ENCODE measurements around the gene SAMHD1.
A peak's percentile ranks its signal among the peaks of the same experiment; 100 is the strongest.

The SAMHD1 gene

GRCh38 chr20:36871640-36872570, 79.6 kb downstream of the SAMHD1 start:
- DNase-seq: no peak

DNA sequence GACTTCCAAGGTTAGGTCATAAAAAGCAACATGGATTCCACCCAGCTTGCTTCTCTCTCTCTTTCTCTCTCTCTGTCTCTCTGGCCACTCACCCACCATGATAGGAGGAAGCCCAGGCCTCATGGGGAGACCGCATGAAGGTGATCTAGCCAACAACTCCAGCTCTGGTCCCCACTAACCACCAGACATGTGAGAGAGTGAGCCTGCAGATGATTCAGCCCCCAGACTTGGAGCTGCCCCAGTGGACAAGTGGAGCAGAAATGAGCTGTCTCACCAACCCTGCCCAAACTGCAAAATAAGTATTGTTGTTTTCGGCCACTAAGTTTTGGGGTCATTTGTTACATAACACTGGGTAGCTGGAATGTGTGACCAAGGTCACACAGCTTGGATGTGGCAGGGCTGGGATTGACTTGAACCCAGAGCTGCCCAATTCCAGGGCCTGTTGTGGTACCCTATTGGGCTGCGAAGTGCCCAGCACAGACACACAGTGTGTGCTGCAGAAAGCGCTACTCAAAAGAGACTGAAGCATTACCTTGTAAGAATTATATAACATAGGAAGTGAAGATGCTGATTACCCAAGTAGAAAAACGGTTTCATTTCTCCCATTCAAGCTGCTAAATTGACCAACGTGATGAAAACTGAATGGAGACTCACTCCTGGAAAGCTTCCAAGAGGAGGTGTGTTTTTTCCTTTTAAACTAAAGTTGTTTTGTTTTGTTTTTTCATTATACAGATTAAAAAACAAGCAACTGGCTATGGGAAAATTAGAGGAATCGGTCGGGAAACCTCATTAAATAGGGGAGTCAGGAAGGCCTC, 84.6 kb downstream of the SAMHD1 start:
- DNase-seq: no peak

GRCh38 chr20:36866164-36866563, 85.3 kb downstream of the SAMHD1 start:
- no peak for DNase-seq

DNA sequence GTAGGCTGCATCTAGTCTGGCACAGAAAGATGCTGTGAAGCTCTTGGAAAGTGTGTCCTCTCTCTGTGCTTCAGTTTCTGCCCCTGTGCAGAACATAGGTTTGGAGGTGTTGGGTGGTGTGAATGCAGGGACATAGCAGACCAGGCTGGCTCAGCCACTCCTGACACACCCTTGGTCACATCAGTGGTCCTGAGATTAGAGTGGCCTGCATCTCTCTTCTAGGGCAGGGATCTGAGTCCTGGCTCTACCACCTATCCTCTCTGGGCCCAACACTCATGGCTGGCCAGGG, 85.7 kb downstream of the SAMHD1 start:
- no peak for DNase-seq

DNA sequence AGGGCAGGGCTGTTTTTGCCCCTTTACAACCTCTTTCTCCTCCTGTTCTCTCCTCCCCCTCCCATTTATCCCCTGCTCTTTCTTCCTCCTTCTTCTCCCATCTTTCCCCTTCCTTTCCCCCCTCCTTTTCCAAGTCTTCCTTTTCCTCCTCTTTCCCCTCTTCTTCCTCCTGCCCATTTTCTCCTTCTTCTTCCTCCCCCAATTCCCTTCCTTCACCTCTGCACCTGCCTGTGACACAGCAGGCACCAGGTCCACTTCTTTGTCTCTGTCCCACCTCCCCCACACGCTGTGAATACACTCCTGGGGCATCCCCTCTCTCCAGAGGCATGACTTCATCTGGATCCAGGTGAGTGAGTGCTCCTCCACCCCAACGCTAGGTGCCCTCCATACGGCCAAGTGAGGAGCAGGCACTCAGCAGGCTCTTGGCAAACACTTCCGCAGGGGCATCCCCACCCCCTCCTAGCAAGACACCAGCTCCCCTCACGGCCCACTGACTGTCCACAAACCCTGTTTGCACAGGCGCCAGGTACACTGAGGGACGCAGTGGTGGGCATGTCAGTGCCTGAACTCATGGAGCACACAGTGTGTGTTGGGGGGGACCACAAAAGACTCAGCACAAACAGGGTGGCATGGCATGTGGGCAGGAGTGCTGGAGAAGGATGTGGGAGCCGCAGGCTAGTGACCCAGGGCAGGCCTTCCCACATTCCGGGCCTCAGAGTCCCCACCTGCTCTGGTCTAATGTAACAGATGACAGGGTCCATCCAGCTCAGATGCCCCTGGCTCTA, 86.2 kb downstream of the SAMHD1 start:
- DNase-seq: no peak

- DNase-seq: no peak
These were observed 88.4 kb downstream of the SAMHD1 start for GRCh38 chr20:36862857-36863668.

GRCh38 chr20:36861875-36862801, 89.4 kb downstream of the SAMHD1 start:
- no peak for DNase-seq

DNA sequence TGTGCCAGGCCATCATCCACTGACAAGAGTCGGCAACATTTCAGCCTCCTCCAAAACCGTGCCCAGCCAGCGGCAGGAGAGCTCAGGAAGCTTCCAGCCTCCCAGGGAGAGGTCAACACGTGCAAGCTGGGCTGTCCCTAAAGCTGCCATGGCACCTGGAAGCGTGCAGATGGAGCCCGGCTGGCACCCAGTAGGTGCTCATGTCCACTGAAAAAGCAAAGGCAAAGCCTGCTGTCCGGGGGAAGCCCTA, 90.0 kb downstream of the SAMHD1 start:
- DNase-seq: no peak

DNA sequence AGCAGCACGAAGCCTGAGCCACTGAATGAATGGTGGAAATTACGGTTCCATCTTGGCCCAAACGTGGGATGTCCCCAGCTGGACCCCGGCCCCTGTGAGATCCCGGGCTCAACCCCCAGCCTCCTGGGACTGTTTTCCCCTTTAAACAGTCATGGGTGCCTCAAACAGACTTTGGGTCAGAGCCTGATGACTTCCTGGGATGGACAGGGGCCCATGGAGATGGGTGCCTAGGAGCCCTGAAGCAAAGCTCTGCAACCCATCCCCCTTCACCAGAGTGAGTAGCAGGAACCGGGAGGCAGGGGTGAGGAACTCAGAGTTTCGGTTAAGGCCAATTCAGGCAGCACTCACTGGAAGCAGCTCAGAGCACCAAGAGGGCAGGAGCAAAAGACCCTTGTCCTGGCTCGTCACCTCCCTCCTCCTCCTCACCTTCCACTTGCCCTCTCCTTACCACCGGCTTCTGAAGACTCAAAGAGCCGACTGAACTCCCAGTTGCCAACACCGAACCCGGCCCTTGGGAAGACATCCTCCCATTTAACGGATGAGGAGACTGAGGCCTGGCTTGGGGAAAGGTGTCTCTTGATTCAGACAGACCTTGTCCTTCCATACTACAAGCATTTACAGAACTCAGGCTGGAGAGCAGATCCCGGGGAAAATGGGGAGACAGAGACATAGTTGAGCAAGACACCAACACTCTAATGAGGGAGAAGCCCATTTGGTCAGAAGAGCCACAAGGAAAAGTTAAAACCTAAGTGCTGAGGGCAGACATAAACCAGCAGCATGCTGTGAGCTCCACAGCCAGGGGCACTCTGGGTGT, 90.5 kb downstream of the SAMHD1 start:
- DNase-seq: no peak

DNA sequence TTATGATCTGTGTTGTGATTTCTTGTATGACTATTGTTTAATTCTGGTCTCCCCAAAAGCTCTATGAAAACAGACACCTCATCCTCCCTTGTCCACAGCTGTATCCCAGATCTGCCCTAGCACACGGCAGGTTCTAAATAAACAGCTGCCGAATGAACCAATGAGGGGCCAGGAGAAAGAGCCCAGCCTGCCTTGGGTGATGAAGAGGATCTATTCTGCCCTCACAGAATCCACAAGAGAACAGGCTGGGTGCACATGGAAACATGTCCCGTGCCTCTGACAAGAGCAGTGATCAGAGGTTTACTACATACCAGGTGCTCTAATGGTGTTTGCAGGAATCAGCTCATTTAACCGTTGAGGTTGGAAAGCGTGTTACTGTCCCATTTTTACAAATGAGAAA, 91.2 kb downstream of the SAMHD1 start:
- DNase-seq: no peak

DNA sequence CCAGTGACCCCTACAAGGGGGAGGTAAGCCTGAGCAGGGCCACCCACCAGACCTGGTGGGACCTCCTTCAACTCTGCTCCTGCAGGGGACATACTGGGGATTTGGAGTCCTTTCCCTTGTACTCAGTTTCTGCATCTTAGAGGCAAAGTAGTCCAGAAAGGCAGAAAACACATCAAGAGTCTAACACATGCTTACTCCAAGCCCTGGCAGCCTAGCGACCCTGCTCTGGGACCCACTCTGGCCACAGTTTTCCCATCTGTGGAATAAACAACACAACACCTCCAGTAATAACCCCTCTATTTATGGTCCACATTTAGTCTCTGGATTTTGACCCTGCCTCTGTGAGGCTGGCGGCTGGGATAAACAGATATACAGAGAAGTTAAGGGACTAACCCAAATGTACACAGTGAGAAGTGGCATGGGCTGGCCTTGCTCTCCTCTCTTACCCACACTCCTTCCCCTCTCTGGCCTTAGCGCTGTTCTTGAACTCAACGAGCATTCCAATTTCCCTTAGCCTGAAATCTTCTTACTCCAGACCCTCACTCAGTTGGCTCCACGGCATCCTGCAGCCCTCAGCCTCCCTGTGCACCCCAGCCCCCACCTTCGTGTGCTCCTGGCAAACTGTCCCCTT, 91.7 kb downstream of the SAMHD1 start:
- no peak for DNase-seq

- no peak for DNase-seq
These were observed 92.3 kb downstream of the SAMHD1 start for GRCh38 chr20:36859282-36859555.

- DNase-seq: peak; percentile 37
These were observed 94.5 kb downstream of the SAMHD1 start for GRCh38 chr20:36856691-36857635.

DNA sequence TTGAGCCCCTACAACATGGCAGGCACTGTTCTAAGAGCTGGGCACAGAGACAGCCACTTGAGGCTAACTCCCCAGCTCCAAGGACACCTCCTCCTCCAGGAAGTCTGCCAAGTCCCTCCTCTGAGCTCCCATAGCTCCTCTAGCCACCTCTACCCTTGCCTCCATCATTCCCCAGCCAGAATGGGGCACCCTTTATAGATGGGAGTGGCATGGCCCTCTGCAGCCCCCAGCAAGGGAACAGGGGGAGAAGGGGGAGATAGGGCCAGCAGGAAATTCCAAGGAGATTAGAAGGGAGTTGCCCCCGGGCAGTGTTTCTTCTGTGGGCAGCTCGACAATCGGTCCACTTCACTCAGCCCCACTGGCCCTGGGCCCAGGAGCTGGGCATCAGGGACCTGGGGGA, 95.3 kb downstream of the SAMHD1 start:
- no peak for DNase-seq

GRCh38 chr20:36855241-36855657, 96.3 kb downstream of the SAMHD1 start:
- DNase-seq: no peak

GRCh38 chr20:36854348-36855240, 96.9 kb downstream of the SAMHD1 start:
- no peak for DNase-seq

GRCh38 chr20:36852187-36852586, 99.3 kb downstream of the SAMHD1 start:
- DNase-seq: no peak

- no peak for DNase-seq
These were observed 100.0 kb downstream of the SAMHD1 start for GRCh38 chr20:36851490-36851889.

Data from CD4-positive, alpha-beta T cell treated with Interferon gamma for 1 hour (primary cell).